ENCODE data around the gene PTGDR2.

- TF ChIP-seq, protein P1, sequence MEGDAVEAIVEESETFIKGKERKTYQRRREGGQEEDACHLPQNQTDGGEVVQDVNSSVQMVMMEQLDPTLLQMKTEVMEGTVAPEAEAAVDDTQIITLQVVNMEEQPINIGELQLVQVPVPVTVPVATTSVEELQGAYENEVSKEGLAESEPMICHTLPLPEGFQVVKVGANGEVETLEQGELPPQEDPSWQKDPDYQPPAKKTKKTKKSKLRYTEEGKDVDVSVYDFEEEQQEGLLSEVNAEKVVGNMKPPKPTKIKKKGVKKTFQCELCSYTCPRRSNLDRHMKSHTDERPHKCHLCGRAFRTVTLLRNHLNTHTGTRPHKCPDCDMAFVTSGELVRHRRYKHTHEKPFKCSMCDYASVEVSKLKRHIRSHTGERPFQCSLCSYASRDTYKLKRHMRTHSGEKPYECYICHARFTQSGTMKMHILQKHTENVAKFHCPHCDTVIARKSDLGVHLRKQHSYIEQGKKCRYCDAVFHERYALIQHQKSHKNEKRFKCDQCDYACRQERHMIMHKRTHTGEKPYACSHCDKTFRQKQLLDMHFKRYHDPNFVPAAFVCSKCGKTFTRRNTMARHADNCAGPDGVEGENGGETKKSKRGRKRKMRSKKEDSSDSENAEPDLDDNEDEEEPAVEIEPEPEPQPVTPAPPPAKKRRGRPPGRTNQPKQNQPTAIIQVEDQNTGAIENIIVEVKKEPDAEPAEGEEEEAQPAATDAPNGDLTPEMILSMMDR (IDR thresholded peaks at IDR 0.05; ENCODE audit: poor library complexity) = no peak
- no peak for TF ChIP-seq EZH2phosphoT487 (IDR thresholded peaks at IDR 0.05; ENCODE audit: low read depth, severe bottlenecking, unreplicated experiment)
These were observed 54.6 kb downstream of the PTGDR2 start for GRCh38 chr11:60801194-60801593.
